RWPE1 (cell line): ENCODE measurements around the gene RTKN.
"Not testable (repeated sequence)": the region's sequence is repeated elsewhere in the genome, so short reads cannot be mapped to it uniquely, and the experiment has no call there.

ENCODE experiments used
- CTCF ChIA-PET: fragments of 350-600 bp; sonication (Branson Sonifier 250); formaldehyde crosslinking; extraction: SDS; loops from one replicate; lab custom pipeline; 2021; lab: Yijun Ruan, JAX
- POLR2A ChIA-PET: fragments of 400-600 bp; formaldehyde crosslinking; extraction: SDS; loops from one replicate; lab custom pipeline; 2020; ENCODE audit warnings: antibody characterized with exemption; ENCODE audit not compliant: low non-redundant PET; lab: Yijun Ruan, JAX
- DNase-seq: peaks from one replicate; pipeline ENCODE4 v3.0.0; 2012; ENCODE audit warnings: low spot score
- H3K27ac ChIP-seq: fragments of 450-650 bp; 2 replicates; pipeline ENCODE4 v1.5.1; 2017
- TF ChIP-seq, protein P1 (sequence below): fragments of 450-650 bp; conservative IDR thresholded peaks from 2 replicates; pipeline ENCODE4 v1.5.1; 2017; ENCODE audit warnings: low read depth, mild to moderate bottlenecking

Gene RTKN

GRCh38 chr2:74461187-74462053 lies 19.7 kb upstream of the RTKN start:
- H3K27ac ChIP-seq = peak overlapping the region; percentile 98
- ChIA-PET POLR2A (no interaction called here), CTCF (interaction anchor here (0.6 to 1.1 kb wide), 2 partner anchors 11 to 83 kb away, joined by 4 read pairs; partner anchors contain the start of gene MRPL53)

GRCh38 chr2:74460187-74460586 lies 18.4 kb upstream of the RTKN start:
- peak overlapping the region; percentile 98 for H3K27ac ChIP-seq
- POLR2A ChIA-PET, DNase-seq: not testable (repeated sequence)
- CTCF ChIA-PET = interaction anchor here (1.5 kb wide), 1 partner anchor 72 kb away, joined by 4 read pairs; no protein-coding TSS in a partner anchor

More at GRCh38 chr2:74461187-74462053, 19.7 kb upstream of the RTKN start:
- TF ChIP-seq, protein P1, sequence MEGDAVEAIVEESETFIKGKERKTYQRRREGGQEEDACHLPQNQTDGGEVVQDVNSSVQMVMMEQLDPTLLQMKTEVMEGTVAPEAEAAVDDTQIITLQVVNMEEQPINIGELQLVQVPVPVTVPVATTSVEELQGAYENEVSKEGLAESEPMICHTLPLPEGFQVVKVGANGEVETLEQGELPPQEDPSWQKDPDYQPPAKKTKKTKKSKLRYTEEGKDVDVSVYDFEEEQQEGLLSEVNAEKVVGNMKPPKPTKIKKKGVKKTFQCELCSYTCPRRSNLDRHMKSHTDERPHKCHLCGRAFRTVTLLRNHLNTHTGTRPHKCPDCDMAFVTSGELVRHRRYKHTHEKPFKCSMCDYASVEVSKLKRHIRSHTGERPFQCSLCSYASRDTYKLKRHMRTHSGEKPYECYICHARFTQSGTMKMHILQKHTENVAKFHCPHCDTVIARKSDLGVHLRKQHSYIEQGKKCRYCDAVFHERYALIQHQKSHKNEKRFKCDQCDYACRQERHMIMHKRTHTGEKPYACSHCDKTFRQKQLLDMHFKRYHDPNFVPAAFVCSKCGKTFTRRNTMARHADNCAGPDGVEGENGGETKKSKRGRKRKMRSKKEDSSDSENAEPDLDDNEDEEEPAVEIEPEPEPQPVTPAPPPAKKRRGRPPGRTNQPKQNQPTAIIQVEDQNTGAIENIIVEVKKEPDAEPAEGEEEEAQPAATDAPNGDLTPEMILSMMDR = no peak
- DNase-seq = no peak

- POLR2A ChIA-PET, DNase-seq: not testable (repeated sequence)
- peak overlapping the region; percentile 98 for H3K27ac ChIP-seq
- CTCF ChIA-PET = interaction anchor here (1.5 kb wide), 1 partner anchor 72 kb away, joined by 4 read pairs; no protein-coding TSS in a partner anchor
These were observed 17.9 kb upstream of the RTKN start for GRCh38 chr2:74459503-74460118.

- POLR2A ChIA-PET = interaction anchor here (0.8 kb wide), 1 partner anchor 12 kb away, joined by 3 read pairs; no protein-coding TSS in a partner anchor
- CTCF ChIA-PET = interaction anchor here (1.5 kb wide), 1 partner anchor 73 kb away, joined by 4 read pairs; no protein-coding TSS in a partner anchor
- peak overlapping the region; percentile 98 for H3K27ac ChIP-seq
- TF ChIP-seq, protein P1 = no peak
- no peak for DNase-seq
These were observed 17.2 kb upstream of the RTKN start for GRCh38 chr2:74458938-74459363.

DNA sequence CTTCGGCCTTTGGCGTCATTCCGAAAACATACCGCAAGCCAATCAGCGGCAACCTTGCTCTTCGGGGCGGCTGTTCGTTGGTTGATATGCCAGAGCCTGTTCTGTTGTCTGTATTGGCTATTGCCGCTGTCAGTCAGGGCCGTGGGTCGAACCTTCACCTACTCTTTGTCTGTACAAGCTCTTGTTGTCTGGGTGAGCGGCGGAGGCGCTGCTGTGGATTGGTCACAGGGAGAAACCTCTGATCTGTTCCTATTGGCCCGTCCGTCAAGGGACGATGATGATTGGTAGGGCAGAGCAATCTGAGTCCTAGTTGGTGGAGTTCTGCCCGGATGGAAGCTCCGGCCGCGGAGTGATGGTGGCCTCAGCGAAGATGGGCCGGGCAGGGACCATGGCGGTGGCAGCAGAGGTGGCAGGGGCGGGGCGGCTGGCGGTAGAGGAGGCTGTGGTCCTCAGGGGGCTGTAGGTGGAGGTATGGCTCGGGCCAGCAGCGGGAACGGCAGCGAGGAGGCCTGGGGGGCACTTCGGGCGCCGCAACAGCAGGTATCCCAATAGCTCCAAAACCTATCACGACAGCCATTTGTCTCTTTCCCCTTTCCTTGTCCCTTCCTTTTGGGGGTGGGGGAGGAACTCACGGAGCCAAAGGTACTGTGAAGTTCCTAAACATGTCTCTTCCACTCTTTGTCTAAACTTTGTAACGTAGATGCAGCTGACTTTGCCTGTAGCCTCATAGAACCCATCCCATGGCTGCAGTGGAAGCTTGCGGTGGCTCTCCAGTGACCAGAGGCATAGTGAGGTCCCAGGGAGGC lies 16.6 kb upstream of the RTKN start, which contains the start of gene WBP1:
WBP1 (plus strand) TSS at position 307 of the 806 bp plus-strand sequence; CDS start at position 472, 165 bp downstream.
- H3K27ac ChIP-seq = peak within 1 kb of the TSS; percentile 98
- TF ChIP-seq, protein P1 = no peak
- ChIA-PET POLR2A (interaction anchor here (0.8 to 1.0 kb wide), 2 partner anchors 13 to 18 kb away, joined by 3 to 5 read pairs; no protein-coding TSS in a partner anchor), CTCF (interaction anchor here (1.5 to 1.8 kb wide), 2 partner anchors 25 to 74 kb away, joined by 4 to 6 read pairs; partner anchors contain the start of genes CCDC142 and TTC31)
- peak; percentile 99 for DNase-seq

- ChIA-PET POLR2A (interaction anchor here (1.0 to 1.1 kb wide), 2 partner anchors 17 to 24 kb away, joined by 4 to 5 read pairs; no protein-coding TSS in a partner anchor), CTCF (interaction anchor here (1.8 kb wide), 1 partner anchor 25 kb away, joined by 6 read pairs; the partner anchor contains the start of genes CCDC142 and TTC31)
- TF ChIP-seq, protein P1 = no peak
- peak; percentile 48 for DNase-seq
- peak overlapping the region; percentile 98 for H3K27ac ChIP-seq
These were observed 15.9 kb upstream of the RTKN start for GRCh38 chr2:74457549-74458131.
